HG02759 (cell line): ENCODE measurements around the gene HLA-DRA.
A peak's percentile ranks its signal among the peaks of the same experiment; 100 is the strongest.
"Not testable (repeated sequence)": the region's sequence is repeated elsewhere in the genome, so short reads cannot be mapped to it uniquely, and the experiment has no call there.

Experiments
- ATAC-seq: cut with Tn5 transposase; IDR thresholded peaks from one replicate; pipeline ENCODE4 v1.9.1; 2021; ENCODE audit warnings: mild to moderate bottlenecking, moderate library complexity; ENCODE audit not compliant: unreplicated experiment

The HLA-DRA gene

GRCh38 chr6:32430179-32430578 is 9.5 kb upstream of the HLA-DRA start:
- no peak for ATAC-seq

- no peak for ATAC-seq
Measured at GRCh38 chr6:32431142-32431541, 8.5 kb upstream of the HLA-DRA start.

- no peak for ATAC-seq
Measured at GRCh38 chr6:32432050-32432450, 7.6 kb upstream of the HLA-DRA start.

- not testable (repeated sequence) for ATAC-seq
Measured at GRCh38 chr6:32433950-32434349, 5.7 kb upstream of the HLA-DRA start.

- ATAC-seq = no peak
Measured at GRCh38 chr6:32436186-32436585, 3.5 kb upstream of the HLA-DRA start.

- peak; percentile 68 for ATAC-seq
Measured at GRCh38 chr6:32436995-32437836, 2.5 kb upstream of the HLA-DRA start.

GRCh38 chr6:32439139-32439538 is 548 bp upstream of the HLA-DRA start:
- ATAC-seq = no peak

GRCh38 chr6:32442243-32442667 is 2.6 kb downstream of the HLA-DRA start:
- no peak for ATAC-seq

- no peak for ATAC-seq
Measured at GRCh38 chr6:32442977-32443552, 3.4 kb downstream of the HLA-DRA start.

- ATAC-seq = no peak
Measured at GRCh38 chr6:32444433-32444832, 4.7 kb downstream of the HLA-DRA start.

GRCh38 chr6:32445321-32445854 is 5.7 kb downstream of the HLA-DRA start:
- no peak for ATAC-seq

GRCh38 chr6:32447932-32448331 is 8.2 kb downstream of the HLA-DRA start:
- ATAC-seq = no peak

GRCh38 chr6:32449088-32449736 is 9.5 kb downstream of the HLA-DRA start:
- no peak for ATAC-seq

- ATAC-seq = no peak
Measured at GRCh38 chr6:32457054-32457453, 17.4 kb downstream of the HLA-DRA start.

- ATAC-seq = no peak
Measured at GRCh38 chr6:32459781-32460424, 20.2 kb downstream of the HLA-DRA start.

GRCh38 chr6:32460528-32460927 is 20.8 kb downstream of the HLA-DRA start:
- ATAC-seq = no peak

- no peak for ATAC-seq
Measured at GRCh38 chr6:32461493-32461892, 21.8 kb downstream of the HLA-DRA start.

- no peak for ATAC-seq
Measured at GRCh38 chr6:32462609-32463008, 22.9 kb downstream of the HLA-DRA start.

GRCh38 chr6:32467743-32468503 is 28.2 kb downstream of the HLA-DRA start:
- not testable (repeated sequence) for ATAC-seq

GRCh38 chr6:32472781-32473375 is 33.2 kb downstream of the HLA-DRA start:
- ATAC-seq = peak; percentile 11
